ENCODE data around the gene ZNF280D. TPM values are rescaled to one million over a fixed set of nuclear protein-coding genes. Genes with fewer than 3 reads are reported as not detected.

The ZNF280D gene
- total RNA-seq, 1 donor from 2014 or later = 15.3 TPM

GRCh38 chr15:56749982-56750381 is 16.7 kb upstream of the ZNF280D start:
- no peak for DNase-seq (ENCODE audit: low read depth in 2 of 2)

GRCh38 chr15:56744701-56745683 is 11.7 kb upstream of the ZNF280D start:
- no peak for DNase-seq (ENCODE audit: low read depth in 2 of 2)

GRCh38 chr15:56741541-56741940 is 8.2 kb upstream of the ZNF280D start:
- no peak for DNase-seq (ENCODE audit: low read depth in 2 of 2)

DNA sequence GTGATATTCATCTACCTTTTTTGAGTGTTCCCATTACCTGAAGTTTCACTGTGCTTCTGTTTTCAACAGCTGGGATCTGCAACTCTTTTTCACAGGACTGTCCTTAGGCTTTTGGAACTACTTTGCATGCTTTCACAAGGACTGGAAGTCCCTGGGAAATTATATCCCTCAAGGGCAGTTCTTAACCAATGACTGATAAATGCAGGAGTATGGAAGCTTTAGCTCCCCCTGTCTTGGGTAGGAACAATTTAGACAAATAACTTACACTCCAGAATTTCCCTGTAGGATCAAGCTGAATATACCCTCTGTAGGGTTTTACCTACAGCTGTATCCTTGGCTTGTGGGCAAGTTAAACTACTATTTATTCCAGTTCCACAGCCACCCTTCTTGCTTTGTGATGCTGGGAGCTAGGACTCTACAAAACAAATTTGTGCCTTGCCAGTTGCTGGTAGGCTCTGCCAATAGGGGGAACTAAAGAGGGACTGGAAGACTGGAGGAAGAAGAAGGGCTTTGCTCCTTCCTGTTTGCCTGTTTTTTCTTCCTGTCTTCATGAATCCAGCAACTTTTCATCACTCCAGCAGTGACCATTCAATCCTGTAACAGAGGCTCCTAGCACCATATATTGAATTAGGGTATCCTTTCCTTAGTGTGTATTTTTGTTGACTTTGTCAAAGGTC is 6.8 kb upstream of the ZNF280D start:
- no peak for DNase-seq (ENCODE audit: low read depth in 2 of 2)

- DNase-seq (ENCODE audit: low read depth in 2 of 2) = no peak
Observed at GRCh38 chr15:56739474-56739873, 6.2 kb upstream of the ZNF280D start.

DNA sequence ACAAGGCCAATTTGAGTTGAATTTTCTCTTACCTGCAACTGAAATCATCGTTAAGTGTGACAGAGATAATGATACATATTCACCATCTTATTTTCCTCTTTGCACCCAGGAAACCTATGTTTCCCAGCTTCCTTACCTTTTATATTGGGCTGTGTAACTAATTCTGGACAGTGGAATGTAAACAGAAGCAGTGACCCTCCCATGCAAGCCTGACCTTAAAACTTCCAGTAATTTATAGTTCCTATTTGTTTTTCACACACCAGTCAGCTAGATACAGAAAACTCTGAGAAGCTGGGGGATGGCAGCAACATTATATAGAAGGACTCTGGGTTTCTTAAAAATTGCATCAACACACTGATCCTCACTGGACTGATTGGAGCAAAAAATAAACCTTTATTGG is 4.5 kb upstream of the ZNF280D start:
- peak in 1 of 2 donors; percentile 39 for DNase-seq (ENCODE audit: low read depth in 2 of 2)

GRCh38 chr15:56736881-56737707 is 3.8 kb upstream of the ZNF280D start:
- peak in 1 of 2 donors; percentile 71 for DNase-seq (ENCODE audit: low read depth in 2 of 2)

DNA sequence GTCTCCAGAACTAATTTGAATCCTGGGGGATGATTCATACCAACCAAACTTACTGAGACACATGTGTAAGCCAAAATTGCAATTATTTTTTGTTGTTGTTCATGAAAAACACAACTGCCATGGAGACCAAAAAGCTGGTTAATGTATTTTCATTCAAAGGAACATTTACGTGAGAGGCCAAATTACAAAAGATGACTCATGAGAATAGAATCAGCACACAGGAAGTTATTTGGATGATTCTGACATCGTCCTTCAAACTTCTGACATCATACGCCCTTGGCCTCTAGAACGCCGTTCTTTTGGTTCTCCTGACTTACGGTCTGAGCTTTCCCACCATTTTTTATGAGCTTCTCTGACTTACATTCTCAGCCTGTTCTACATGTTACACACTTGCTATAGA is 3.0 kb upstream of the ZNF280D start:
- DNase-seq (ENCODE audit: low read depth in 2 of 2) = peak; percentile 10 to 69

- no peak for DNase-seq (ENCODE audit: low read depth in 2 of 2)
Observed at GRCh38 chr15:56735589-56735988, 2.3 kb upstream of the ZNF280D start.

GRCh38 chr15:56734013-56734635 is 815 bp upstream of the ZNF280D start:
- no peak for DNase-seq (ENCODE audit: low read depth in 2 of 2)

- no peak for DNase-seq (ENCODE audit: low read depth in 2 of 2)
Observed at GRCh38 chr15:56732886-56733135, 498 bp downstream of the ZNF280D start.

DNA sequence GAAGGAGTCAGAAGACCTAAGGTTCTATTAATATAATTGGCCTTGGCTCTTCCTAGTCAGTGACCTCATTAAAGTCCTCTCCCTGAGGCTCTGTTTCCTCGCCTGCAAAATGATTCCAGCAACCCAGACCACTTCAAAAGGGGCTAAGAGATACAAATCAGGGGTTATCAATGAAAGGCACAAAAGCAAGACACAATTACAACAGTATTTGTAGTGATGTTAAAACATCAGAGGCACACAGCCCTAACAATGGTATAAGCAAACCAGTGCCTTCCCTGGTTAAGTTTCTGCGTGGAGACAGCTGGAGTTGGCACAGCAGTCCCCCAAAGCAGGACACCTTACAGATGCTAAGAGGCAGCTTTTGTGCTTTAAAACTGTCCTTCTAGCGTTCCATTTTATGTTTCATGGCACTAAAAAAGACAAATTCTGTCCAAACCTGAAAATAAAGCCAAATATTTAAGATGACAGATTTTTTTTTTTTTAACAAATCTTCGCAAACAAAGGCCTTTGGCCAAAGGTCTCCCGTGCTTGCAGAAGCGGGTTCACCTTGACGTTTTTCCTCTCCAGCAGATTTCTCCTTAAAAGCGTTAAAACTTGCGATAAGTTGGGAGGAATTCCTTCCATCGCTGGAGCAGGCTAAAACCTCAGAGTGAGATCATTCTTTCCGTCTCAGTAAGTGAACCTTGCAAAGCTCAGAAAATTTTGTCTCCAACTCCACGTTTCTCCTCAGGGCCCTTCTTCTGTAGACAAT is 999 bp downstream of the ZNF280D start:
- peak in 1 of 2 donors; percentile 43 for DNase-seq (ENCODE audit: low read depth in 2 of 2)

DNA sequence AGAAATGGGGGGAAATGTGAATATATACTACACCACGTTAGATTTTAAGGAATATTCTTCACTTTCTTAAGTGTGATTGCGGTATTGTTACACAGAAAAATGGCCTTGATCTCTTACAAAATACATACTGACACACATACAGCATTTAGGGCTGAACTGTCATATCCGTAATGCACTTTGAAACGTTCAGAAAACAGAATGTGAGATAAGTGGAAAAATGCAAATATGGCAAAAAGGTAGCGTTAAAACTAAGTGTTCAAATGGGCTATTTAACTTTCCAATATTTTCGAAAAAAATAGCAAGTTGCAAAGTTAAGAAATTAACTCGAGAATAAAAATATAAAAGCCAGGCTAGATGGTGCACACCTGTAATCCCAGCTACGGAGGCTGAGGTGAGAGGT is 1.8 kb downstream of the ZNF280D start:
- DNase-seq (ENCODE audit: low read depth in 2 of 2) = no peak

DNA sequence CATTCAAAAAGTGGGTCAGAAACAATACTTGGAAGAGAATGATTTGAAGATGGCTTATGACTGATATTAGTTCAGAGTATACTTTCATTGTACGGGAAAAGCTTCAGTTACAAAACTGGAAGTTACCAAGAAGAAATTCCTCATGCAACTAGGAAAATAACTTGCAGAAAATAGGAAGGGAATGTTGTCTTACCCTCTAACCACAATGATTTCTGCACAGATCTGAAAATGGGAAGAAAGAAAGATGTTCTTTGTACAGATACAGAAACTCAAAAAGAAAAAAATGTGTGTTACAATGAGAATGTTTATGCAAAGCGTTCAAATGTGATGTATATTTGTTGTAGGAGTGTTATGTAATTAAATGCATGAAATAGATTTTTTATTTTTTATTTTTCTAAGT is 3.7 kb downstream of the ZNF280D start:
- no peak for DNase-seq (ENCODE audit: low read depth in 2 of 2)

GRCh38 chr15:56725386-56725785 is 7.9 kb downstream of the ZNF280D start:
- no peak for DNase-seq (ENCODE audit: low read depth in 2 of 2)

GRCh38 chr15:56724232-56724631 is 9.1 kb downstream of the ZNF280D start:
- no peak for DNase-seq (ENCODE audit: low read depth in 2 of 2)

- DNase-seq (ENCODE audit: low read depth in 2 of 2) = no peak
Observed at GRCh38 chr15:56723787-56724186, 9.5 kb downstream of the ZNF280D start.

GRCh38 chr15:56719774-56720555 is 13.3 kb downstream of the ZNF280D start:
- no peak for DNase-seq (ENCODE audit: low read depth in 2 of 2)

DNA sequence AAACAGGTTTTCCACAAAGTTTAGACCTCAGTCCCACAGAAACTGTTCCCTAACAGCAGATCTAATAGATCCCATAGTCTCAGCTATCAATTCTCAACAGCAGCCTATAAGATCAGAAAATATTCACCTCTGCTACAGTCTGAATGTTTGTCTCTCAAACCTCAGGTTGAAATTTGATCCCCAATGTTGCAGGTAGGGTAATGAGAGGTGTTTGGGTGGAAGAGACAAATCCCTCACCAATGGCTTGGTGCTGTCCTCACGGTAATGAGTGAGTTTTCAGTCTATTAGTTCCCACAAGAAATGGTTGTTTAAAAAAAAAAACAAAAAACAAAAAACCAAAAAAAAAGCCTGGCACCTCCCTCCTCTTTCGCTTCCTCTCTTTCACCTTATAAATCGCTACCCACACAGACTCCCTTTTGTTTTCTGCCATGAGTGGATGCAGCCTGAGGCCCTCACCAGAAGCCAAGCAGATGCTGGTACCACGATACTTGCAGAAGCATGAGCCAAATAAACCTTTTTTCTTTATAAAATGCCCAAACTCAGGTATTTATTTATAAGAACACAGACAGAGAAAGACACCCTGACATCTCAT is 14.2 kb downstream of the ZNF280D start:
- no peak for DNase-seq (ENCODE audit: low read depth in 2 of 2)

DNA sequence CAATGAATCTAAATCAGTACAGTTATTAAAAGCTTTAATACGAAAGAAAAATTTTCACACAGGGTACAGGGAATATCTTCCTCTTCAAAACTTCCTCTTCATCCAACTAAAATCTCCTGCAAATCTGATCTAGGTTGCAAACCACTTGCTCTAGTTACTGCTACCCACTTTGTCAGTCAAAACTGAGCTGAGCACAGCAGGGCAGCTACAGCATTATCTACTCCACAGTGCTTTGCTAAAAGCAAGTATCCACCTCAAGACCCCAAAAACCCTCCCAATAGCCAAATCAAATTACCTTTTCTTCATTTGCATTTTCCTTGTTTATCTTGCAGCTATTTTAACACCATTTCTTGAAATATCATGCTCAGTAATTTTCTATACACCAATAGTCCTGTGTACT is 14.7 kb downstream of the ZNF280D start:
- no peak for DNase-seq (ENCODE audit: low read depth in 2 of 2)
